Renal pelvis (tissue), 4 donors: ENCODE measurements around the gene DENND1A. TPM values are rescaled to one million over a fixed set of nuclear protein-coding genes. Genes with fewer than 3 reads are reported as not detected.
"Not testable (repeated sequence)": the region's sequence is repeated elsewhere in the genome, so short reads cannot be mapped to it uniquely, and the experiment has no call there.

Experiments used
- DNase-seq: peaks from one replicate; pipeline ENCODE4 v3.0.0-alpha.2; 2013
- polyA plus RNA-seq, 3 donors: library from polyadenylated mRNA; unstranded; fragments of 120-200 nt; gene quantifications; one replicate each; pipeline ENCODE4 v1.2.1, GENCODE V29; 2013; ENCODE audit not compliant: insufficient read length in 3 of 3

DENND1A gene
- polyA plus RNA-seq, 3 donors, result 21.6 to 23.3 (median 22.8) TPM

DNA sequence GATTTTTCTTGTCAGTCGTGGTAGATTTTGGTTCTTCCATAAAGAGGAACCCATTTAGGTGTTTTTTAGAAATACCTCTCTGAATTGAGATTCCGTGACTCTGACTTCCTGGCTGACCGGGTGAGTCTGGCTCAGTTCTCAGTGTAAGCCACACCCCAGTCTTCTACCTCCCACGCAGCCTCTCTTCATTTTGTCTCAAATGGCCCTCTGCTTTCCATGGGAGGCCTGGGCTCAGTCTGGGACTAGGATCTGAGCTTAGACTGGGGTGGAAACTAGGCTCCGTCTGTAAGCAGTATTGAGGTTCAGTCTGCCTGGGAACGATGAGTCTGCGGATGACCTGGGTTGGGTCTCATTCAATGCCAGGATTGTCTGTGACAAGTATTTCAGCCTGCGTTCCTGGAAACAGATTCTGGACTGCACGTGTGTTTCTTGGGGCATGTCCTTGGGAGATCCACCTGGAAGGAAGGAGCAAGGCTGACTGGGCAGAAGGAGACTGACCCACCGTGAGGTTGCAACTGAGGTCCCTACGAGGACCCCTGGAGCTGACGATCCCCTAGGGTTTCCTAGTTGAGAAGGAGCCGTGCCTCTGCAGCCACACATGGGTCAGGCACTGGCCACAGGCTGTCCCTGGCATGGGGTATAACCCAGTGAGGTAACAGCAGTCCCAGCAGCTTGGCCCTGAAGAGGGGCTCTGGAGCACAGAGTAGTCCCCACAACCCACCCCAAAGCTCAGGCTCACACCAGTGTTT is 586.3 kb downstream of the DENND1A start:
- no peak for DNase-seq

DNA sequence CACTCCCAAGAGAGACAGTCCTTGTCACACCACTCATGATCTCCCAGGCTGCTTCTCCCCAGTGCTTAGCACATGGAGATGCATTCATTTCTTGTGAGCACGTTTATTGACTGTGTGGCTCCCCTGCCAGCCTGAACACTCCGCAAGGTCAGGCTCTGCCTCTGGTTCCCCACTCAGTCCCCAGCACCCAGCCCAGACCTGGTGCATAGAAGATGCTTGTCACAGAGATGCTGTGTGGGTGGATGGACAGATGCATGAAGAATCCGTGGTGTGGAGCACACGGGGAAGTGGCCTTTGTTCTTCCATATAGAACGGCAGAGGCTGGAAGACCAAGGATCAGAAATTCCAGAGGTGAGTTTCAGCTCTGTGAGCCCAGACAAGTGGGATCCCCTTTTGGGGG is 587.7 kb downstream of the DENND1A start:
- no peak for DNase-seq

DNA sequence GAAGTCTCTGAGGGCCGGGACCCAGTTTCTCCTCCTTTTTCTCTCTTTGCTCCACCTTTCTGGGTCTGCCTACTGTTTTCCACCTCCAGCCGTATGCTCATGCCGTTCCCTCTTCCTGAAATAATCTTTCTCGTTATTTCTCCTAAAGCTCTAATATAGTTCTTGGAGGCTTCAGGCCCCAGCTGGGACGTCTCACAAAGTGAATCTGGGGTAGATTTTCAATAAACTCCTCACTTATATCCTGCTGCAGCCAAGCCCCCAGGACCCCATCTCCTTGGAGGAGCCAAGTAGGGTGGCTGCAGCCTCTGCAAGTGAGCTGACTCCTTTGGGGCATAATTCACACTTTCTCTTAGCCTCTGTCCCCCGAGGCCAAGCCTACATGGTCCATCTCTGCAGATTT is 588.1 kb downstream of the DENND1A start:
- DNase-seq, result no peak

DNA sequence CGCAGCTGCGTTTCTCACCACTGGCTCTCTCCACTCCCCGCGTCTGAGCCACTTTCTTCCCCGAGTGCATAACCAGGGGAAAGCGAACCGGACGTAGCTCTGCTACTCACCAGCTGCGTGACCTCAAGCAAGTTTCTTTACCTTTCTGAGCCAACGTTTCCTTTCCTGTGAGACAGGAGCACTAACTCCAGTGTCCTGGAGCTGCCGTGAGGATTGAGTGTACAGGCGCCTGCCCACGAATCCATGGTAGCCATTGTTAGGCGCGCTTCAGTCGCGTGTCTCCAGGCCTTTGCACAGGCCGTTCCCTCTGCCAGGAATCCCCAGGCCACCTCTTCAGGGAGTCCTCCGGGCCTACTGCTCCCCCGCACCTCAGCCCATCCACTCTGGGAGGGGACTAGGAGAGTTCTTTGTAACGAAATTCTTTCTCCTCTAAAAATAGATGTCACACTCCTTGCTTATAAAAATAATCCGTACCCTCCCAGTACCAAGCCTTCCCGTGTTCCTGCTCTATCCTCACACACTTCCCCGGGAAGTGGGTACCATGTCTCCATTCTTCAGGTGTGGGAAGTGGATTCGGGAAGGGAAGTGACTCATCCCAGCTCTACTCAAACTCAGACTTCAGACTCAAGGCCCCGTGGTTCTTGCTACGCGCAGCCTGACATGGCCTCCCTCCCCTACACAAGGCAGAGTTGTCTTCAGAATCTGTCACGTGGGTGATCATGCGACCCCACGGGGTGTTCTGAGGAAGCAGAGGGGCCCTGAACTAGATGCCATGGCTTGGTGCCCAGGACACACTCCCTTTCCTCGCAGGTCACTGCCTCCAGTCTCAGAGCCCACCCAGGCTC is 590.0 kb downstream of the DENND1A start:
- no peak for DNase-seq

DNA sequence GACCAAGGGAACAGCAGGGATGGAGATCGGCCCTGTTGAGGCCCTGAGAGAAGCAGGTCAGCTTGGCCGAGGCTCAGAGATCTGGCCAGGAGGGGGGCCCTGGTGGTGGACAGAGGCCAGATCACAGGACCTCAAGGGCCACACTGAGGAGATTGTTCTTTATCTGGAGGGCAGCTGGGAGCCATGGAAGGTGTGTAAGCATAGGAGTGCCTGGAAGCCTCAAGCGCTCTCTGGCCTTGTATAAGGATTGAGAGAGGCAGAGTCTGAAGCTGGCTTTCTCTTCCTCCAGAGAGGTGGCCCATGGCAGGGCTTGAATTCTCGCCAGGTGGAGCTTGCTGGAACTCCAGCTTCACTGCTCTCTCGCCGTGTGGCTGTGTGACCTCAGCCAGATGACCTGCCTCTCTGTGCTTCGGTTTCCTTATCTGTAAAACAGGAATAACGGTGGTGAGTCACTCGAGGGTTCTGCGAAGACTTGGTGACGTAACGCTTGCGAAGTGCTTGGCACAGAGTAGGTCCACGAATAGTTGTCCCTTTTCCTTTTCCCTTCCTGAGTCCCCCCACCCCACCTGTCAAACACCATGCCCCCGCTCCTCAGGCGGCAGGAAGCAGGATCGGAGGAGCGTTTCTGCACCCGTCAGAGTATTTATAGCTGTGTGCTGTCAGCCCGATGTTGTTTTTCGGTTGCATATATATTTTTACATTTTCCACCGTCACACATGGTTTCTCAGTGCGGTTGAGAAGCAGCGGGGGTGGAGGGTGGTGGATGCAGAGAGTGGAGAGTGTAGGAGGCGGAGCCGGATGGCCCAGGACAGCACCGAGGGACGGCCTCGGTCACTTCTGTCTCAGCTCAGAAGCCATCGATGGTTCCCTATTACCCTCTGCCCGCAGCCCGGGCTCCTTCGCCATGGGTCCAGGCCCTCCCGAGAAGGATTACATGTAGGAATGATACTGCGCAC is 590.9 kb downstream of the DENND1A start:
- DNase-seq, result no peak

DNA sequence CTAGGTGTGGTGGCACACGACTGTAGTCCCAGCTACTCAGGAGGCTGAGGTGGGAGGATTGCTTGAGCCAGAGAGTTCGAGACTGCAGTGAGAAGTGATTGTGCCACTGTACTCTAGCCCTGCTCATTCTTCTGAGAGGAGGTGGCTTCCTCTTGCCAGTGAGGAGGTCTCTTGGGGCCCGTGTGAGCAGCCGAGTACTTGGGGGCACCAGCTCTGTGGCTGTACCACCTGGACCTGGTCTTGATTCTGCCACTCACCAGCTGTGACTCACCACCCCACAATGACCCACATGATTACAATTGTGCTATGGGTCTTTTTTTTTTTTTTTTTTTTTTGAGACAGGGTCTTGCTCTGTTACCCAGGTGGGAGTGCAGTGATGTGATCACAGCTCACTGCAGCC is 592.0 kb downstream of the DENND1A start:
- DNase-seq, result no peak

DNA sequence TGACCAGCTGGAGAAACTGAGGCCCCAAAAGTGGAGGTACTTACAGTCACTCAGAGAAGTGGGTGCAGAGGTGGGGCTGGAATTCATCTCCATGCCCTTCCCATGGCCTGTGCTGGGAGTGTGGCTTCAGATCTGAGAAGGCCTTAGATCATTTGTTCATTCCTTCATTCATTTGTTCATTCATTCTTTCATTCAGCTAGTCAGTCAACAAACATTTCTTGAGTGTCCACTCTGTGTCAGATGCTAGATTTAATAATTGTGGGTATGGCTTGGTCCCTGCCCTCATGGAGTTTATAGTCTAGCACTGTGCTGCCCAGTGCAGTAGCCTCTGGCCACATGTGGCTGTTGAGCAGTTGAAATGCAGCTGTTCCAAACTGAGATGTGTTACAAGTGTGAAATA is 593.0 kb downstream of the DENND1A start:
- no peak for DNase-seq

DNA sequence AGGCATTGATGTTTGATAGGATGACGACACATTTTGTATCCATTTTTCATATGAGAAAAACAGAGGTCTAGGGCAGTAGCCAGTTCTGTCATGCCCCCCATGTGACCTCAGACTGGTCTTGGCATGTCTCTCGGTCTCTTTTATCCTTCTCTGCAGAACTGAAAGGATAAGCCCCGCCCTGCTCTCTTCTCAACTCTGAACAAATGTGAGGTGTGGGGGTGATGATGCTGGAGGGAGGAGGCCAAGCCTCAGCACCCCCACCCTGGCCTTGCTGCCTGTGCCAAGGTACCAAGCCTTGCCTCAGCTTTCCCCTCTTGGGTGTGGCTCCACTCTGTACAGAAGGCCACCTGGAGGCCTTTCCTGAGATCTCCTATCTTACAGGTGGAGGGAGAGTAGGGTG is 593.5 kb downstream of the DENND1A start:
- no peak for DNase-seq

DNA sequence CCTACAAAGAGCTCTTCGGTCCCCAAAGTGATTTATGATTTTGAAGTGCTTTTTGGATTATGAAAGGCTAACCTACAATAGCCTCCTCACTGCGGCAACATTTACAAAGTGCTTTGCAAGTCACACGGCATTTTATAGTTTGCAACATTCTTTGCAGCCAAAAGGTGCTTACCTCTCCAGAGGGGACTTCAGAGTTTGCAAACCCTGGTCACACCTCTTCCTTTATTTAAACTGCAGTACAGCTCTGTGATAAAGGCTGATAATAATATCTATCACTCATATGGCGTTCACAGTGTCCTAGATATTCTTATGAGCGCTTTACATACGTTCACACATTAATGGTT is 594.0 kb downstream of the DENND1A start:
- DNase-seq, result no peak

DNA sequence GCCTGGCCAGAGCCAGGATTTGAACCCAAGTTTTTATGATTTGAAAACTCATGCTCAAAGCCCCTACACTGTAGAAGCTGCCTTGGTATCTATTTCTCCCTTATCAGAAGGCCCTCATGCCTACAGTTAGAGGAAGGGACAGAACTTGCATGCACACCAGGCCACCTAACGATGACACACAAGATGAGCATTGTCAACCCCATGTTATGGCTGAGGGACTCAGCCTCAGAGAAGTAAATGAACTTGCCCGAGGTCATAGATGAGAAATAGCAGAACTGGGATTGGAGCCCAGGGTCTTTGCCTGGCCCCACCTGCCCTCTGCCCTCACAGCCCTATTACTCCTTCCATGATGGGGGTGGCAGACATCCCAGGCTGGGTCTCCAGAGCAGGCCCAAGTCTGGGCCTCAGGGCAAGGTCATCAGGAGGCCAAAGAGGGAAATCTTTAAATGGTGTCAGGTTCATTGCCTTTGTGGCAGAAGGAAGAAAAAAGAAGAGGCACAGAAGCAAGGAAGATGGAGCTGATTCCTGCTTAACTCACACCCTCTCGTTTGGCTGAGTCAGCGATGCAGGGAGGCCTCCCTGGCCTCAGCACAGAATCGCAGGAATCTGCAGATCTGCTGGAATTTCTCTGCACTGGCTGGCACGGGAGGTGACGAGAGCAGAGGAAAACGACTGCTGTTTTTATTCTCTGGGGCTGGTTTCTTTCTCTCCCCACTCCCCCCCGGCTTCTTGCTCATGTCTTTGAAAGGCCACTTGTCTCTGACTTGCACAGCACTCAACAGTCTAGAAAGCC is 594.5 kb downstream of the DENND1A start:
- DNase-seq, result peak; percentile 76

DNA sequence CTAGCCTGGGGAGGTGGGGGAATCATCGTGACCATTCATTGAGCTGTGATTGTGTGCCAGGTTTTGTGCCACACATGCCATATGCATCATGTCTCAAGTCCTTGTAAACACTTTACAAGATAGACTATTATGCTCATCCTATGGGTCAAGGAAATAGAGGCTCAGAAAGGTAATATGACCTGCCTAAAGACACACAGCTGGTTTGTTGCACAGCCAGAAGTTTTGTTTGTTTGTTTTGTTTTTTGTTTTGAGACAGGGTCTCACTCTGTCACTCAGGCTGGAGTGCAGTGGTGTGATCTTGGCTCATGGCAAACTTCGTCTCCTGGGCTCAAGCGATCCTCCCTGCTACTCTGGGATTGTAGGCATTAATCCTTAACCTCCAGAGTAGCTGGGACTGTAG is 595.3 kb downstream of the DENND1A start:
- DNase-seq, result no peak

DNA sequence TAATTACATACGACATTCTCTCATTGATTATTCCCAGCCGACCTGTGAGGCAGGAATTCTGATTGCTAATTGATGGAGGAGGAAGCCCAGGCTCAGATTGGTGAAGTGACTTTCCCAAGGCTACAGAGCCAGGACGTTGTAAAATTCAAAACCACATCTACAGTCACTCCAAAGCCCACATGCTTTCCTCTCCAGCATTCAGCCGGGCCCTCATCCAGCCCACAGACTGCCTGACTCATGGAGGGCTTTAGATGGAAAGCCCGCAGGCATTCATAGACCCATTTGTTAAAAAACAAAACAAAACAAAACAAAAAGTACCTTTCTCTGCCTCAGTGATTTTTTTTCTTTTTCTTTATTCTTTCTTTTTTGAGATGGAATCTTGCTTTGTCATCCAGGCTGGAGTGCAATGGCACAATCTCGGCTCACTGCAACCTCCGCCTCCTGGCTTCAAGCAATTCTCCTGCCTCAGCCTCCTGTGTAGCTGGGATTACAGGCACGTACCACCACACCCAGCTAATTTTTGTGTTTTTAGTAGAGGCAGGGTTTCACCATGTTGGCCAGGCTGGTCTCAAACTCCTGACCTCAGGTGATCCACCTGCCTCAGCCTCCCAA is 596.8 kb downstream of the DENND1A start:
- DNase-seq, result not testable (repeated sequence)

DNA sequence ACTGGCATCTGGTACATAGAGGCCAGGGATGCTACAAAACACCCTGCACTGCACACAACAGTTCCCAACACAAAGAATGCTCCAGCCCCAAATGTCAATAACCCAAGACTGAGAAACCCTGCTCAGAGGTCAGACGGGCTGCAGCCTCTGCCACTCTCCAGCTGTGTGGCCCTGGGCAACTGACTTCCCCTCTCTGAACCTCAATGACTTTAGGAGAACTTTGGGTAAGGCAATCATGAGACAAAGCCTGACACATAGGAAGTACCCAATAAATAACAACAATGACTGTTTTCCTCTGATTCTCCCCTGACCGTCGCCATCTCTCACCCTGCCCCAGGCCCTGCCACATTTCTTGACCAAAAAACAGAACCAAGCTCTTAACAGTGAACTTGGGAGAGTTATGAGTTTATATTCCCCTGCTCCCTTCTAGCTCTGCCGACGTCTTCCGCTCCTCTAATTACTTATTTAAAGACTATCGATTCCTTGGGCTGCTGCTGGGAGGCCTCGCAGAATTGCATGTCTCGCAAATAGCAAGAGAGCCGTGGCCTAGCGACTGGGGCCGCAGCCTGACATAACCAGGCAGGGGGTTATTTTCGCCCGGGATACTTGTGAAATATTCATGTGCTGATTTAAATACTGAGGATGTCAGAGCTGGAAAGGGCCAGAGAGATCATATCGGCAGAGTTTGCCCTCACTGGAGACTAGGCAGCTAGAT is 598.4 kb downstream of the DENND1A start:
- no peak for DNase-seq

Other genes with a start within 250 kb of the DENND1A start
- under 1 TPM; 0.16 to 0.22 (median 0.21) TPM for gene LHX2, start 81.6 kb upstream of the DENND1A start, polyA plus RNA-seq